ENCODE data around the gene LRRD1.

- TF ChIP-seq CHD2 (IDR thresholded peaks at IDR 0.05; ENCODE audit: borderline replicate concordance, low read depth, low read length) (no peak), CTCF (IDR thresholded peaks at IDR 0.05 in 2 of 3, conservative IDR thresholded peaks at IDR 0.05 in 1 of 3; ENCODE audit: control insufficient read depth in 2 of 3, extremely low read depth in 1 of 3, insufficient read depth in 1 of 3, low read depth in 3 of 3, low read length in 3 of 3) (no peak), MYC (IDR thresholded peaks at IDR 0.05; ENCODE audit: insufficient read depth, insufficient read length, insufficient replicate concordance, low read length, severe bottlenecking) (no peak), IKZF1 (conservative IDR thresholded peaks at IDR 0.05) (no peak), NFIC (IDR thresholded peaks at IDR 0.05; ENCODE audit: low read depth, low read length) (no peak), KAT2A (conservative IDR thresholded peaks at IDR 0.05; ENCODE audit: control insufficient read depth, low read depth, low read length) (no peak), ATF3 (IDR thresholded peaks at IDR 0.05; ENCODE audit: borderline replicate concordance, extremely low read depth, low read depth, low read length) (no peak), MAX (IDR thresholded peaks at IDR 0.05; ENCODE audit: low read depth, low read length) (no peak), POU2F2 (IDR thresholded peaks at IDR 0.05; ENCODE audit: borderline replicate concordance, low read depth, low read length) (no peak)
These were observed 47.8 kb downstream of the LRRD1 start for GRCh38 chr7:92131093-92131492.

All from GM12878 (cell line).